Cardiac muscle cell (in vitro differentiated cells and primary cell): ENCODE results near the gene PGK2. TPM values are rescaled to one million over a fixed set of nuclear protein-coding genes. Genes with fewer than 3 reads are reported as not detected.
"Not testable (repeated sequence)": the region's sequence is repeated elsewhere in the genome, so short reads cannot be mapped to it uniquely, and the experiment has no call there.

Source experiments
- DNase-seq, 2 donors: peaks; one replicate each; pipeline versions ENCODE4 v3.0.0 to v3.0.0-alpha.2; 2010 to 2017; ENCODE audit warnings: low read depth in 1 of 2, low spot score in 1 of 2
- H3K27ac ChIP-seq: fragments of 200-600 bp; sonication (generic); 2 replicates; pipeline ENCODE4 v1.5.1; 2016
- H3K27me3 ChIP-seq: fragments of 200-600 bp; sonication (generic); 2 replicates; pipeline ENCODE4 v1.6.0; 2016; ENCODE audit warnings: control low read depth
- H3K36me3 ChIP-seq: fragments of 200-600 bp; sonication (generic); 2 replicates; pipeline ENCODE4 v1.5.1; 2016; ENCODE audit warnings: control low read depth
- H3K4me1 ChIP-seq: fragments of 200-600 bp; sonication (generic); 2 replicates; pipeline ENCODE4 v1.8.1; 2017; ENCODE audit warnings: low read depth, mild to moderate bottlenecking, mixed run types
- H3K4me3 ChIP-seq: fragments of 200-600 bp; sonication (generic); 2 replicates; pipeline ENCODE4 v1.5.1; 2016; ENCODE audit warnings: mild to moderate bottlenecking
- H3K9me3 ChIP-seq: fragments of 200-600 bp; sonication (generic); 2 replicates; pipeline ENCODE4 v1.5.1; 2017; ENCODE audit warnings: low read depth, mild to moderate bottlenecking, control low read depth
- CTCF ChIP-seq: IDR thresholded peaks from 2 replicates; pipeline ENCODE4 v1.5.1; 2012; ENCODE audit warnings: low read depth, mild to moderate bottlenecking, low read length
- polyA plus RNA-seq: library from polyadenylated mRNA; unstranded; fragments of >200 nt; fragmentation: Nextera tagmentation; extraction: Ambion mirVana; gene quantifications from 2 replicates; pipeline ENCODE4 v1.2.1, GENCODE V29; 2016
- total RNA-seq: library from RNA; depleted of rRNA; stranded (reverse); fragments of >200 nt; gene quantifications from 2 replicates; pipeline ENCODE4 v1.2.3, GENCODE V29; 2016

The PGK2 gene
- total and polyA plus RNA-seq, 2 experiments from 2014 or later: not detected

- Histone ChIP-seq H3K4me1 (no peaks in the 10 kb centered on the region), H3K27ac (no peak overlapping the region), H3K27me3 (no peaks in the 10 kb centered on the region), H3K4me3 (no peak overlapping the region), H3K9me3 (no peaks in the 10 kb centered on the region), H3K36me3 (no peaks in the 10 kb centered on the region)
- DNase-seq: no peak
- TF ChIP-seq CTCF: no peak
Measured at GRCh38 chr6:49813248-49813647, 26.2 kb upstream of the PGK2 start.

- no peak overlapping the region for H3K27ac ChIP-seq
- DNase-seq: no peak
- H3K4me3 ChIP-seq: no peak overlapping the region
- H3K27me3 ChIP-seq: no peaks in the 10 kb centered on the region
- H3K4me1 ChIP-seq: no peaks in the 10 kb centered on the region
- H3K36me3 ChIP-seq: no peaks in the 10 kb centered on the region
- H3K9me3 ChIP-seq: no peaks in the 10 kb centered on the region
- TF ChIP-seq CTCF: no peak
Measured at GRCh38 chr6:49806145-49806544, 19.1 kb upstream of the PGK2 start.

GRCh38 chr6:49805246-49805645 lies 18.2 kb upstream of the PGK2 start:
- H3K27me3 ChIP-seq: no peaks in the 10 kb centered on the region
- no peak overlapping the region for H3K4me3 ChIP-seq
- no peaks in the 10 kb centered on the region for H3K36me3 ChIP-seq
- DNase-seq: no peak
- no peaks in the 10 kb centered on the region for H3K9me3 ChIP-seq
- H3K4me1 ChIP-seq: no peaks in the 10 kb centered on the region
- no peak for TF ChIP-seq CTCF
- no peak overlapping the region for H3K27ac ChIP-seq

- TF ChIP-seq CTCF: no peak
- Histone ChIP-seq H3K4me1 (no peaks in the 10 kb centered on the region), H3K36me3 (no peaks in the 10 kb centered on the region), H3K9me3 (no peaks in the 10 kb centered on the region), H3K27me3 (no peaks in the 10 kb centered on the region), H3K27ac (no peak overlapping the region), H3K4me3 (no peak overlapping the region)
- DNase-seq: no peak
Measured at GRCh38 chr6:49801525-49801924, 14.4 kb upstream of the PGK2 start.

GRCh38 chr6:49799090-49799489 lies 12.0 kb upstream of the PGK2 start:
- no peaks in the 10 kb centered on the region for H3K9me3 ChIP-seq

GRCh38 chr6:49796842-49797455 lies 9.9 kb upstream of the PGK2 start:
- H3K27me3 ChIP-seq, H3K4me1 ChIP-seq, DNase-seq, H3K36me3 ChIP-seq, H3K9me3 ChIP-seq, H3K27ac ChIP-seq, H3K4me3 ChIP-seq: not testable (repeated sequence)

More at GRCh38 chr6:49799090-49799489, 12.0 kb upstream of the PGK2 start:
- Histone ChIP-seq H3K4me1 (no peaks in the 10 kb centered on the region), H3K27ac (no peak overlapping the region), H3K36me3 (no peaks in the 10 kb centered on the region), H3K4me3 (no peak overlapping the region), H3K27me3 (no peaks in the 10 kb centered on the region)
- DNase-seq: no peak
- TF ChIP-seq CTCF: no peak
